ENCODE measurements around the gene PCDHGA2.
"Not testable (repeated sequence)": the region's sequence is repeated elsewhere in the genome, so short reads cannot be mapped to it uniquely, and the experiment has no call there.

PCDHGA2 gene

GRCh38 chr5:141342773-141343172, 4.2 kb downstream of the PCDHGA2 start:
- TF ChIP-seq, protein P1, sequence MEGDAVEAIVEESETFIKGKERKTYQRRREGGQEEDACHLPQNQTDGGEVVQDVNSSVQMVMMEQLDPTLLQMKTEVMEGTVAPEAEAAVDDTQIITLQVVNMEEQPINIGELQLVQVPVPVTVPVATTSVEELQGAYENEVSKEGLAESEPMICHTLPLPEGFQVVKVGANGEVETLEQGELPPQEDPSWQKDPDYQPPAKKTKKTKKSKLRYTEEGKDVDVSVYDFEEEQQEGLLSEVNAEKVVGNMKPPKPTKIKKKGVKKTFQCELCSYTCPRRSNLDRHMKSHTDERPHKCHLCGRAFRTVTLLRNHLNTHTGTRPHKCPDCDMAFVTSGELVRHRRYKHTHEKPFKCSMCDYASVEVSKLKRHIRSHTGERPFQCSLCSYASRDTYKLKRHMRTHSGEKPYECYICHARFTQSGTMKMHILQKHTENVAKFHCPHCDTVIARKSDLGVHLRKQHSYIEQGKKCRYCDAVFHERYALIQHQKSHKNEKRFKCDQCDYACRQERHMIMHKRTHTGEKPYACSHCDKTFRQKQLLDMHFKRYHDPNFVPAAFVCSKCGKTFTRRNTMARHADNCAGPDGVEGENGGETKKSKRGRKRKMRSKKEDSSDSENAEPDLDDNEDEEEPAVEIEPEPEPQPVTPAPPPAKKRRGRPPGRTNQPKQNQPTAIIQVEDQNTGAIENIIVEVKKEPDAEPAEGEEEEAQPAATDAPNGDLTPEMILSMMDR (IDR thresholded peaks at IDR 0.05), result no peak
- DNase-seq (ENCODE audit: low spot score), result no peak
- Histone ChIP-seq H3K4me3 (no peak overlapping the region), H3K27ac (no peak overlapping the region)

GRCh38 chr5:141343242-141343952, 4.8 kb downstream of the PCDHGA2 start, which contains the start of gene PCDHGA3:
PCDHGA3 (plus strand) TSS chr5:141343829; CDS start chr5:141344034, 205 bp downstream.
- TF ChIP-seq, protein P1 (IDR thresholded peaks at IDR 0.05), result no peak
- DNase-seq (ENCODE audit: low spot score), result no peak
- no peak within 1 kb of the TSS for H3K27ac ChIP-seq
- peak within 1 kb of the TSS; percentile 21 for H3K4me3 ChIP-seq

DNA sequence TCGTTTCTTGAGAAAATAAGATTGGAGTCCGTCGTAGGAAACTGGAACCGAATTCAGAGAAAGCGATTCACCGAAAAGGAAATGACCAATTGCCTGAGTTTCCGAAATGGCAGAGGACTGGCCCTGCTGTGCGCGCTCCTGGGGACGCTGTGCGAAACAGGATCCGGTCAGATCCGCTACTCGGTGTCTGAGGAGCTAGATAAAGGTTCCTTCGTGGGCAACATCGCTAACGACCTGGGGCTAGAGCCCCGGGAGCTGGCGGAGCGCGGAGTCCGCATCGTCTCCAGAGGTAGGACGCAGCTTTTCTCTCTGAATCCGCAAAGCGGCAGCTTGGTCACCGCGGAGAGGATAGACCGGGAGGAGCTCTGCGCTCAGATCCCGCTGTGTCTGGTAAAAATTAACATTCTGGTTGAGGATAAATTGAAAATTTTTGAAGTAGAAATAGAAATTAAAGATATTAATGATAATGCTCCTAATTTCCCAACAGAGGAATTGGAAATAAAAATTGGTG, 5.4 kb downstream of the PCDHGA2 start:
- TF ChIP-seq, protein P1 (IDR thresholded peaks at IDR 0.05), result no peak
- Histone ChIP-seq H3K4me3 (peak overlapping the region; percentile 21), H3K27ac (no peak overlapping the region)

GRCh38 chr5:141345327-141345726, 6.8 kb downstream of the PCDHGA2 start:
- TF ChIP-seq, protein P1 (IDR thresholded peaks at IDR 0.05), result no peak
- no peak overlapping the region for H3K27ac ChIP-seq
- peak overlapping the region; percentile 19 for H3K4me3 ChIP-seq
- DNase-seq (ENCODE audit: low spot score), result no peak

More for the DNA sequence above, 5.4 kb downstream of the PCDHGA2 start:
- DNase-seq (ENCODE audit: low spot score), result no peak

DNA sequence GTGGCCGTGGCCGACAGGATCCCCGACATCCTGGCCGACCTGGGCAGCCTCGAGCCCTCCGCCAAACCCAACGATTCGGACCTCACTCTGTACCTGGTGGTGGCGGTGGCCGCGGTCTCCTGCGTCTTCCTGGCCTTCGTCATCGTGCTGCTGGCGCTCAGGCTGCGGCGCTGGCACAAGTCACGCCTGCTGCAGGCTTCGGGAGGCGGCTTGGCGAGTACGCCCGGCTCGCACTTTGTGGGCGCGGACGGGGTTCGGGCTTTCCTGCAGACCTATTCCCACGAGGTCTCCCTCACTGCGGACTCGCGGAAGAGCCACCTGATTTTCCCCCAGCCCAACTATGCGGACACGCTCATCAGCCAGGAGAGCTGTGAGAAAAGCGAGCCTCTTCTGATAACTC, 7.5 kb downstream of the PCDHGA2 start:
- peak overlapping the region; percentile 17 for H3K4me3 ChIP-seq
- DNase-seq (ENCODE audit: low spot score); H3K27ac ChIP-seq: not testable (repeated sequence)

DNA sequence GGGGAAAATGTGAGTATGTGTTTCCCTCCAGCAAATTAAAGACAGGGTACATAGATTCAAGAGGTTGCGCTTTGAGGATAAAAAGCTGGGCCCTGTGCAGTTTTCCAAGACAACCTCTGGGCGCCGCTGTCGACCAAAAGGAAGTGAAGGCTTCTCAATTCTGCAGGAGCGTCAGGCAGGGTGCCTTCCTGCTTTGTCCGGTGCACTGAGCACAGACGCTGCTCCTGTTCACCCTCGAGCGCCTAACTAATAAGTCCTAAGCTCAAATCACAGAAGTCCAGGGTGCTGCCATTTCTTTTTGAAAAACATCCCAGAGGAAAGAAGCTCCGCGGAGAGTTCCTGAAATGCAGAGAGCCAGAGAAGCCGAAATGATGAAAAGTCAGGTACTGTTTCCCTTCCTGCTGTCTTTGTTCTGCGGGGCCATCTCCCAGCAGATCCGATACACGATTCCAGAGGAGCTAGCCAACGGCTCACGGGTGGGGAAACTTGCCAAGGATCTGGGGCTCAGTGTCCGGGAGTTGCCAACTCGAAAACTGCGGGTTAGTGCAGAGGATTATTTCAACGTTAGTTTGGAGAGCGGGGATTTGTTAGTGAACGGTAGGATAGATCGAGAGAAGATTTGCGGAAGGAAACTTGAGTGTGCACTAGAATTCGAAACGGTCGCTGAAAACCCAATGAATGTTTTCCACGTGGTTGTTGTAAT, 11.5 kb downstream of the PCDHGA2 start, which contains the start of gene PCDHGB1:
PCDHGB1 (plus strand) TSS at position 183 of the 703 bp plus-strand sequence; CDS start at position 345, 162 bp downstream.
- TF ChIP-seq, protein P1 (IDR thresholded peaks at IDR 0.05), result no peak
- DNase-seq (ENCODE audit: low spot score), result no peak
- no peak within 1 kb of the TSS for H3K27ac ChIP-seq
- H3K4me3 ChIP-seq, result peak within 1 kb of the TSS; percentile 28

- Histone ChIP-seq H3K27ac (no peak overlapping the region), H3K4me3 (no peak overlapping the region)
- TF ChIP-seq, protein P1 (IDR thresholded peaks at IDR 0.05), result no peak
- DNase-seq (ENCODE audit: low spot score), result no peak
Measured at GRCh38 chr5:141351591-141351990, 13.0 kb downstream of the PCDHGA2 start.

Measured in coronary artery (tissue), 2 donors.